WTC11 (cell line): ENCODE data around the gene ALPI. TPM values are rescaled to one million over a fixed set of nuclear protein-coding genes. Genes with fewer than 3 reads are reported as not detected.

Experiments
- ATAC-seq: fragments of 200-7000 bp; cut with Tn5 transposase; 2 replicates; pipeline ENCODE4 v1.10.0; 2021; ENCODE audit warnings: mild to moderate bottlenecking, moderate library complexity
- CTCF ChIA-PET: fragments of 300-600 bp; sonication (Branson Sonifier 250); formaldehyde crosslinking; loops from one replicate; lab custom pipeline; 2021; ENCODE audit warnings: antibody characterized with exemption; lab: Charles Lee
- POLR2A ChIA-PET: fragments of 350-600 bp; sonication (Branson Sonifier 250); formaldehyde crosslinking; loops from one replicate; lab custom pipeline; 2021; ENCODE audit warnings: antibody characterized with exemption; lab: Charles Lee
- DNase-seq: peaks from one replicate; pipeline ENCODE4 v3.0.0; 2021; ENCODE audit warnings: low spot score
- H3K27ac Mint-ChIP-seq: 2 replicates; pipeline ENCODE4 v1.8.0; 2021; ENCODE audit warnings: mixed read lengths
- H3K27me3 Mint-ChIP-seq: 2 replicates; pipeline ENCODE4 v1.8.0; 2021; ENCODE audit warnings: low read depth, mild to moderate bottlenecking, moderate library complexity, mixed read lengths
- H3K36me3 Mint-ChIP-seq: 2 replicates; pipeline ENCODE4 v1.8.0; 2021; ENCODE audit warnings: mixed read lengths
- H3K4me1 Mint-ChIP-seq: 2 replicates; pipeline ENCODE4 v1.8.0; 2022; ENCODE audit warnings: mixed read lengths
- H3K4me3 Mint-ChIP-seq: 2 replicates; pipeline ENCODE4 v1.8.0; 2021; ENCODE audit warnings: mild to moderate bottlenecking, moderate library complexity, mixed read lengths
- H3K9me3 Mint-ChIP-seq: 2 replicates; pipeline ENCODE4 v1.8.0; 2021; ENCODE audit warnings: mixed read lengths
- AFF4 ChIP-seq: sonication (generic); formaldehyde crosslinking; IDR thresholded peaks from 2 replicates; pipeline ENCODE4 v1.8.1; 2023; ENCODE audit warnings: mild to moderate bottlenecking, missing genetic modification reagents, borderline replicate concordance
- CTCF ChIP-seq: fragments of 200-600 bp; IDR thresholded peaks from 2 replicates; pipeline ENCODE4 v1.8.0; 2022; ENCODE audit warnings: antibody characterized with exemption
- ELF4 ChIP-seq: sonication (generic); formaldehyde crosslinking; IDR thresholded peaks from 2 replicates; pipeline ENCODE4 v1.8.1; 2022; ENCODE audit warnings: low read depth, mild to moderate bottlenecking, moderate library complexity, missing genetic modification reagents
- EMX1 ChIP-seq: fragments of 250-450 bp; sonication (Bioruptor Pico); IDR thresholded peaks from 2 replicates; pipeline ENCODE4 v1.8.0; 2021; ENCODE audit warnings: mild to moderate bottlenecking
- ESRRA ChIP-seq: sonication (generic); formaldehyde crosslinking; IDR thresholded peaks from 2 replicates; pipeline ENCODE4 v1.8.1; 2022; ENCODE audit warnings: mild to moderate bottlenecking, missing genetic modification reagents, borderline replicate concordance
- FOXJ3 ChIP-seq: sonication (generic); formaldehyde crosslinking; IDR thresholded peaks from 2 replicates; pipeline ENCODE4 v1.9.0; 2021; ENCODE audit warnings: missing genetic modification reagents, mild to moderate bottlenecking, borderline replicate concordance
- FOXP1 ChIP-seq: sonication (generic); formaldehyde crosslinking; IDR thresholded peaks from 2 replicates; pipeline ENCODE4 v1.8.0; 2022; ENCODE audit warnings: missing genetic modification reagents, mild to moderate bottlenecking, moderate library complexity, borderline replicate concordance
- GTF2I ChIP-seq: fragments of 250-450 bp; sonication (Bioruptor Pico); conservative IDR thresholded peaks from 2 replicates; pipeline ENCODE4 v1.4.0; 2021; ENCODE audit warnings: mild to moderate bottlenecking
- HMGXB4 ChIP-seq: sonication (generic); formaldehyde crosslinking; IDR thresholded peaks from 2 replicates; pipeline ENCODE4 v1.8.1; 2023; ENCODE audit warnings: mild to moderate bottlenecking, moderate library complexity, missing genetic modification reagents
- KAT7 ChIP-seq: sonication (generic); formaldehyde crosslinking; IDR thresholded peaks from 2 replicates; pipeline ENCODE4 v1.8.1; 2023; ENCODE audit warnings: missing genetic modification reagents, mild to moderate bottlenecking, borderline replicate concordance
- MAX ChIP-seq: sonication (generic); formaldehyde crosslinking; IDR thresholded peaks from 2 replicates; pipeline ENCODE4 v1.8.0; 2022; ENCODE audit warnings: mild to moderate bottlenecking, missing genetic modification reagents
- SMAD4 ChIP-seq: sonication (generic); formaldehyde crosslinking; IDR thresholded peaks from 2 replicates; pipeline ENCODE4 v1.8.0; 2022; ENCODE audit warnings: mild to moderate bottlenecking, missing genetic modification reagents
- TEAD4 ChIP-seq: sonication (generic); formaldehyde crosslinking; IDR thresholded peaks from 2 replicates; pipeline ENCODE4 v1.8.0; 2022; ENCODE audit warnings: mild to moderate bottlenecking, missing genetic modification reagents
- TP53 ChIP-seq: sonication (generic); formaldehyde crosslinking; IDR thresholded peaks from 2 replicates; pipeline ENCODE4 v1.8.1; 2023; ENCODE audit warnings: mild to moderate bottlenecking, missing genetic modification reagents
- ZNF416 ChIP-seq: fragments of 250-450 bp; sonication (Bioruptor Pico); IDR thresholded peaks from 2 replicates; pipeline ENCODE4 v1.9.0; 2021; ENCODE audit warnings: mild to moderate bottlenecking, inconsistent platforms
- ZNF423 ChIP-seq: fragments of 250-450 bp; sonication (Bioruptor Pico); IDR thresholded peaks from 2 replicates; pipeline ENCODE4 v2.1.2; 2022; ENCODE audit warnings: mild to moderate bottlenecking, moderate library complexity
- ZNF425 ChIP-seq: fragments of 250-450 bp; sonication (Bioruptor Pico); conservative IDR thresholded peaks from 2 replicates; pipeline ENCODE4 v1.9.0; 2021; ENCODE audit warnings: mild to moderate bottlenecking
- ZSCAN18 ChIP-seq: fragments of 250-450 bp; sonication (Bioruptor Pico); IDR thresholded peaks from 2 replicates; pipeline ENCODE4 v2.1.2; 2022; ENCODE audit warnings: mild to moderate bottlenecking, moderate library complexity
- total RNA-seq: library from RNA; stranded (reverse); gene quantifications from 3 replicates; pipeline ENCODE4 v1.2.3, GENCODE V29; 2021

ALPI gene
- total RNA-seq, 1 experiment from 2014 or later, result not detected

GRCh38 chr2:232447638-232448303, 8.2 kb upstream of the ALPI start:
- Mint-ChIP-seq H3K4me1 (no peaks in the 10 kb centered on the region), H3K9me3 (no peaks in the 10 kb centered on the region)
- POLR2A ChIA-PET, result no interaction called here

GRCh38 chr2:232448304-232448690, 7.7 kb upstream of the ALPI start:
- ATAC-seq (no peak), DNase-seq (no peak)
- Mint-ChIP-seq H3K9me3 (no peaks in the 10 kb centered on the region), H3K4me1 (no peaks in the 10 kb centered on the region), H3K27ac (no peak overlapping the region), H3K4me3 (no peak overlapping the region), H3K27me3 (no peaks in the 10 kb centered on the region), H3K36me3 (no peaks in the 10 kb centered on the region)
- POLR2A ChIA-PET, result no interaction called here
- CTCF ChIA-PET, result interaction anchor here (0.6 to 6.0 kb wide), 8 partner anchors 9 to 81 kb away, joined by 3 to 104 read pairs (median 4); partner anchors contain the start of gene PRSS56
- TF ChIP-seq ZSCAN18 (no peak), TP53 (CRISPR knock-in tag) (no peak), ESRRA (no peak), TEAD4 (CRISPR knock-in tag) (no peak), FOXJ3 (CRISPR knock-in tag) (no peak), AFF4 (no peak), SMAD4 (CRISPR knock-in tag) (no peak), EMX1 (CRISPR knock-in tag) (no peak), MAX (no peak), CTCF (no peak), HMGXB4 (CRISPR knock-in tag) (no peak), KAT7 (no peak), ZNF423 (CRISPR knock-in tag) (no peak), ELF4 (CRISPR knock-in tag) (no peak)

More at GRCh38 chr2:232447638-232448303, 8.2 kb upstream of the ALPI start:
- Mint-ChIP-seq H3K4me3 (no peak overlapping the region), H3K27me3 (no peaks in the 10 kb centered on the region), H3K36me3 (no peaks in the 10 kb centered on the region), H3K27ac (no peak overlapping the region)
- ATAC-seq, result no peak
- DNase-seq, result no peak
- TF ChIP-seq ELF4 (CRISPR knock-in tag) (no peak), ZSCAN18 (no peak), ZNF416 (CRISPR knock-in tag) (no peak), GTF2I (CRISPR knock-in tag) (no peak), ZNF425 (CRISPR knock-in tag) (no peak), FOXP1 (no peak)
- CTCF ChIA-PET, result interaction anchor here (0.6 to 6.0 kb wide), 11 partner anchors 8 to 80 kb away, joined by 3 to 104 read pairs (median 4); partner anchors contain the start of genes CHRND and PRSS56
